EL (cell line): ENCODE results near the gene BICRA.
"Not testable (repeated sequence)": the region's sequence is repeated elsewhere in the genome, so short reads cannot be mapped to it uniquely, and the experiment has no call there.

Source experiments
- DNase-seq: peaks from one replicate; pipeline ENCODE4 v3.0.0-alpha.2; 2016

The BICRA gene

GRCh38 chr19:47718415-47719046, 109.6 kb downstream of the BICRA start:
- not testable (repeated sequence) for DNase-seq

- DNase-seq: peak; percentile 100
These were observed 110.3 kb downstream of the BICRA start for GRCh38 chr19:47719047-47719859.

GRCh38 chr19:47720669-47721422, 111.9 kb downstream of the BICRA start:
- DNase-seq: no peak

DNA sequence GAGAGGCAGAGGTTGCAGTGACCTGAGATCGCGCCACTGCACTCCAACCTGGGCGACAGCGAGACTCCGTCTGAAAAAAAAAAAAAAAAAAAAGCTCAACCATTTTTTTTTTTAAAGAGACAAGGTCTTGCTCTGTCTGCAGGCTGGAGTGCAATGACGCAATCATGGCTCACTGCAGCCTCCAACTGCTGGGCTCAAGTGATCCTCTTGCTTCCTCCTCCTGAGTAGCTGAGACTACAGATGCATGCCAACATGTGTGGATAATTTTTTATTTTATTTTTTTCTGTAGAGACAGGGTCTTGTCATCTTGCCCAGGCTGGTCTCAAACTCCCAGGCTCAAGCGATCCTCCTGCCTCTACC, 114.6 kb downstream of the BICRA start:
- peak; percentile 90 for DNase-seq

GRCh38 chr19:47725759-47726401, 116.9 kb downstream of the BICRA start:
- no peak for DNase-seq

GRCh38 chr19:47726467-47726866, 117.5 kb downstream of the BICRA start:
- peak; percentile 83 for DNase-seq

DNA sequence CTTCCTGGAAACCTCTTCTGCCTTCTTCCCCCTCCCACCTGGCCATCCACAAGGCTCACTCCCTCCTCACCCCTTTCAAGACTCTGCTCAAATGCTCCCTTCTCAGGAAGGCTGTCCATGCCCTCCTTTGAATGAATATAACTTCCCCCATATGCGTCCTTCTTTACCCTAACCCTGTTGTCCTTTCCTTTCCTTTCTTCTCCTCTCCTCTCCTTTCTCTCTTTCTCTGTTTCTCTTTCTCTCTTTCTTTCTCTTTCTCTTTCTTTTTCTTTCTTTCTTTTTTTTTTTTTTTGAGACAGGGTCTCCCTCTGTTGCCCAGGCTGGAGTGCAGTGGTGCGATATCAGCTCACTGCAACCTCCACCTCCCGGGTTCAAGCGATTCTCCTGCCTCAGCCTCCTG, 119.4 kb downstream of the BICRA start:
- DNase-seq: not testable (repeated sequence)

GRCh38 chr19:47729468-47729798, 120.5 kb downstream of the BICRA start:
- peak; percentile 96 for DNase-seq

- no peak for DNase-seq
These were observed 121.0 kb downstream of the BICRA start for GRCh38 chr19:47729799-47730520.

DNA sequence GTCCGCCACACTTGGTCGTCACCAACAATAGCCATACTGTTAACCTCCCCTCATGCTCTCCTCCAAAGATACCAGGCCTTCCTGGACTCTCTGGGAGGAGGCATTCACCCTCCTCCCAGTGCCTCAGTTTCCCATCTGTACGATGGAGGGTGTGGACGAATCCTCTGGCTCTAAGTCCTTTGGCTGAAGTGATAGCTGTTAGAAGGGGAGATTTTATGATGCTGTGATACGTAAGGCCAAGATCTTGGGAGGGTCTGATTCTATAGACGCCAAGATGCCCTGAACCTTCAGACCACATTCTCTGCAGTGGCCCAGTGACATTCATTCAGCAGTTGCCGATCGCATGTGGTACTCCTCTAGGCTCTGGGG, 121.6 kb downstream of the BICRA start:
- DNase-seq: no peak

GRCh38 chr19:47730910-47731309, 122.0 kb downstream of the BICRA start:
- no peak for DNase-seq

- DNase-seq: no peak
These were observed 126.2 kb downstream of the BICRA start for GRCh38 chr19:47735131-47735530.

DNA sequence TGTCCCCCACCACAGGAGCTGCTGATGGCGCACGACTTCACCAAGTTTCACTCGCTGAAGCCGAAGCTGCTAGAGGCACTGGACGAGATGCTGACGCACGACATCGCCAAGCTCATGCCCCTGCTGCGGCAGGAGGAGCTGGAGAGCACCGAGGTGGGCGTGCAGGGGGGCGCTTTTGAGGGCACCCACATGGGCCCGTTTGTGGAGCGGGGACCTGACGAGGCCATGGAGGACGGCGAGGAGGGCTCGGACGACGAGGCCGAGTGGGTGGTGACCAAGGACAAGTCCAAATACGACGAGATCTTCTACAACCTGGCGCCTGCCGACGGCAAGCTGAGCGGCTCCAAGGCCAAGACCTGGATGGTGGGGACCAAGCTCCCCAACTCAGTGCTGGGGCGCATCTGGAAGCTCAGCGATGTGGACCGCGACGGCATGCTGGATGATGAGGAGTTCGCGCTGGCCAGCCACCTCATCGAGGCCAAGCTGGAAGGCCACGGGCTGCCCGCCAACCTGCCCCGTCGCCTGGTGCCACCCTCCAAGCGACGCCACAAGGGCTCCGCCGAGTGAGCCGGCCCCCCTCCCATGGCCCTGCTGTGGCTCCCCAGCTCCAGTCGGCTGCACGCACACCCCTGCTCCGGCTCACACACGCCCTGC, 132.1 kb downstream of the BICRA start:
- no peak for DNase-seq

GRCh38 chr19:47741544-47742140, 132.7 kb downstream of the BICRA start:
- no peak for DNase-seq

- DNase-seq: no peak
These were observed 133.7 kb downstream of the BICRA start for GRCh38 chr19:47742634-47743033.

DNA sequence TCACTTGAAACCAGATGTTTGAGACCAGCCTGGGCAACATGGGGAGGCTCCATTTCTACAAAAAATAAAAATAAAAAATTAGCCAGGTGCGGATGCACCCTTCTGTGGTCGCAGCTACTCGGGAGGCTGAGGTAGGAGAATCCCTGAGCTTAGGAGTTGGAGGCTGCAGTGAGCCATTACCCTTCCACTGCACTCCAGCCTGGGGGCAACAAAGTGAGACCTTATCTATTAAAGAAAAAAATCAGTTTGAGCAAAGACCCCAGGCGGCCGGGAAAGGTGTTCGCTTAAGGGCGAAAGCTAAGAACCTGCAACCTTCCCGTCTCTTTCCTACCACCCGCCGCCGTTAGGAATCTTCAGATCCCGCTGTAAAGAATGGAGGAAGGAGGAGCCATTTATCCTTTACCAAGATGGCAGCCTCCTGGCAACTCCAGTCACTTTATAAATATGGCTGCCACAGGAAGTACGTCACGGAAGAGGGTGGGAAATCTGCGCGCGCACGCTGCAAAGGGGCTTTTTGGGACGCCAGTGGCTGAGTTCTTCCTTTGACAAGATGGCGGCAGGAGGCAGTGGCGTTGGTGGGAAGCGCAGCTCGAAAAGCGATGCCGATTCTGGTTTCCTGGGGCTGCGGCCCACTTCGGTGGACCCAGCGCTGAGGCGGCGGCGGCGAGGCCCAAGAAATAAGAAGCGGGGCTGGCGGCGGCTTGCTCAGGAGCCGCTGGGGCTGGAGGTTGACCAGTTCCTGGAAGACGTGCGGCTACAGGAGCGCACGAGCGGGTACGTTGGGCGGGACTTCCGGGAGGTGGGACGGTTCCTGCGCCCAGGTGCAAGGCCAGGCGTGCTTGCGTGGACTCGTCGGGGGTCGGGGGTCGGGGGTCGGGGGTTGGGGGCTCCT, 136.3 kb downstream of the BICRA start, which contains the start of gene NOP53:
NOP53 (plus strand) TSS at position 537 of the 892 bp plus-strand sequence; CDS start at position 551, 14 bp downstream.
- peak; percentile 96 for DNase-seq

DNA sequence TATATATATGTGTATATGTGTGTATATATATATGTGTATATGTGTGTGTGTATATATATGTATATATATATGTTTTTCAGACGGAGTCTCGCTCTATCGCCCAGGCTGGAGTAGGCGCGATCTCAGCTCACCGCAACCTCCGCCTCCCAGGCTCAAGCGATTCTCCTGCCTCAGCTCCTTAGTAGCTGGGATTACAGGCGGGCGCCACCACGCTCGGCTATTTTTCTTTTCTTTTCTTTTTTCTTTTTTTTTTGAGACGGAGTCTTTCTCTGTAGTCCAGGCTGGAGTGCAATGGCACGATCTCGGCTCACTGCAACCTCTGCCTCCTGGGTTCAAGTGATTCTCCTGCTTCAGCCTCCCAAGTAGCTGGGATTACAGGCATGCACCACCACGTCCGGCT, 137.2 kb downstream of the BICRA start:
- not testable (repeated sequence) for DNase-seq

- DNase-seq: no peak
These were observed 140.4 kb downstream of the BICRA start for GRCh38 chr19:47749326-47749725.

DNA sequence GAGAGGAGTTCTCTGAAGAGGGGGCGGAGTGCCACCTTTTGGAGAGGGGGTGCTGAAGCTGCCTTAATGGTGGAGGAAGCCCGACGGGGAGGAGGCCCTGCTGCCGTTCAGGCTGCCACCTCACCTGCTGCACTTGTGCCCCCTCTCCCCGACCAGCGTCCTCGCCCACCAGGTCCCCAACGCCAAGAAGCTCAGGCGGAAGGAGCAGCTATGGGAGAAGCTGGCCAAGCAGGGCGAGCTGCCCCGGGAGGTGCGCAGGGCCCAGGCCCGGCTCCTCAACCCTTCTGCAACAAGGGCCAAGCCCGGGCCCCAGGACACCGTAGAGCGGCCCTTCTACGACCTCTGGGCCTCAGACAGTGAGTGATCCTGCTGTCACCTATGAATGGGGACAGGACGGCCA, 141.8 kb downstream of the BICRA start:
- no peak for DNase-seq

- no peak for DNase-seq
These were observed 143.7 kb downstream of the BICRA start for GRCh38 chr19:47752440-47753211.
